H1 (cell line): Measurements from ENCODE around the gene KRTAP10-2. TPM values are rescaled to one million over a fixed set of nuclear protein-coding genes. Genes with fewer than 3 reads are reported as not detected.
A peak's percentile ranks its signal among the peaks of the same experiment; 100 is the strongest.

Experiments
- CTCF ChIA-PET: fragments of 300-600 bp; sonication (Branson Sonifier 250); formaldehyde crosslinking; loops from one replicate; lab custom pipeline; 2021; ENCODE audit not compliant: partially characterized antibody; lab: Charles Lee
- POLR2A ChIA-PET: fragments of 300-600 bp; sonication (Branson Sonifier 250); formaldehyde crosslinking; loops from one replicate; lab custom pipeline; 2021; ENCODE audit warnings: inconsistent platforms; ENCODE audit not compliant: partially characterized antibody; lab: Charles Lee
- DNase-seq, 2 experiments: peaks; one replicate each; pipeline versions ENCODE4 v3.0.0 to v3.0.0-alpha.2; 2010 to 2022; ENCODE audit warnings: low spot score in 2 of 2, low read depth in 1 of 2, mixed read lengths in 1 of 2
- FAIRE-seq: peaks from 2 replicates; lab custom pipeline; 2011; peaks lifted over from hg19 to GRCh38; lab: Jason Lieb, UNC
- H2AFZ ChIP-seq: 2 replicates; pipeline ENCODE4 v1.8.1; 2012; ENCODE audit warnings: low read length, inconsistent platforms
- H2AK5ac ChIP-seq: 2 replicates; pipeline ENCODE4 v1.6.1; 2013; ENCODE audit warnings: low read depth, low read length
- H2BK120ac ChIP-seq: replicated peaks from 2 replicates; pipeline ENCODE3; 2013; ENCODE audit warnings: low read depth, low read length, inconsistent platforms
- H2BK12ac ChIP-seq: 2 replicates; pipeline ENCODE4 v1.6.1; 2013; ENCODE audit warnings: low read depth, low read length
- H2BK15ac ChIP-seq: 2 replicates; pipeline ENCODE4 v1.6.1; 2013; ENCODE audit warnings: low read length
- H2BK20ac ChIP-seq: 2 replicates; pipeline ENCODE4 v1.6.1; 2013; ENCODE audit warnings: low read length
- H2BK5ac ChIP-seq: 2 replicates; pipeline ENCODE4 v1.6.1; 2013; ENCODE audit warnings: low read depth, low read length
- H3K14ac ChIP-seq: 2 replicates; pipeline ENCODE4 v1.6.1; 2013; ENCODE audit warnings: inconsistent platforms; ENCODE audit not compliant: insufficient read length
- H3K18ac ChIP-seq: 2 replicates; pipeline ENCODE4 v1.6.1; 2013; ENCODE audit warnings: low read length; ENCODE audit errors: extremely low read depth
- H3K23ac ChIP-seq: 2 replicates; pipeline ENCODE4 v1.6.1; 2013; ENCODE audit warnings: inconsistent platforms; ENCODE audit not compliant: insufficient read length
- H3K23me2 ChIP-seq: 2 replicates; pipeline ENCODE4 v1.6.1; 2013; ENCODE audit warnings: low read depth, low read length
- H3K27ac ChIP-seq: 2 replicates; pipeline ENCODE4 v1.6.1; 2011; ENCODE audit warnings: low read depth, low read length, inconsistent platforms
- H3K27me3 ChIP-seq, 4 experiments: replicated peaks in 1 of 4; 1 replicate in 1 of 4; 2 replicates in 3 of 4; pipeline versions ENCODE4 v1.6.1 to v1.8.1; 2011 to 2013; ENCODE audit warnings: low read length in 3 of 4, mild to moderate bottlenecking in 3 of 4, inconsistent platforms in 2 of 4, mixed read lengths in 2 of 4, moderate library complexity in 1 of 4; ENCODE audit not compliant: control insufficient read depth in 3 of 4, insufficient read depth in 3 of 4; ENCODE audit errors: extremely low read depth in 1 of 4
- H3K36me3 ChIP-seq, 4 experiments: 2 replicates each; pipeline versions ENCODE4 v1.6.1 to v1.8.1; 2011 to 2013; ENCODE audit warnings: mild to moderate bottlenecking in 4 of 4, low read length in 3 of 4, moderate library complexity in 2 of 4, control low read depth in 1 of 4, inconsistent platforms in 1 of 4; ENCODE audit not compliant: insufficient read depth in 4 of 4, control insufficient read depth in 2 of 4
- H3K4ac ChIP-seq: replicated peaks from 2 replicates; pipeline ENCODE3; 2013; ENCODE audit warnings: low read length, low read depth, mixed read lengths, inconsistent platforms; ENCODE audit not compliant: insufficient read length
- H3K4me1 ChIP-seq, 4 experiments: replicated peaks in 1 of 4; 1 replicate in 1 of 4; 2 replicates in 3 of 4; pipeline versions ENCODE4 v1.6.1 to v1.8.1; 2011 to 2013; ENCODE audit warnings: low read length in 3 of 4, inconsistent platforms in 2 of 4, mixed read lengths in 1 of 4; ENCODE audit not compliant: insufficient read depth in 4 of 4, control insufficient read depth in 3 of 4
- H3K4me2 ChIP-seq, 2 experiments: 2 replicates each; pipeline versions ENCODE4 v1.6.1 to v1.8.1; 2011 to 2013; ENCODE audit warnings: low read depth in 2 of 2, low read length in 2 of 2, control low read depth in 1 of 2, inconsistent platforms in 1 of 2, mild to moderate bottlenecking in 1 of 2; ENCODE audit not compliant: insufficient read depth in 1 of 2
- H3K4me3 ChIP-seq, 4 experiments: fragments of 200-600, 300-600 bp in 1 of 4; sonication (generic), shearing (Covaris generic), sonication (Bioruptor Twin) in 1 of 4; 2 replicates each; pipeline versions ENCODE4 v1.5.1 to v1.8.1; 2011 to 2016; ENCODE audit warnings: low read length in 4 of 4, low read depth in 3 of 4, control low read depth in 2 of 4, inconsistent platforms in 2 of 4, mild to moderate bottlenecking in 2 of 4, mixed read lengths in 1 of 4, moderate library complexity in 1 of 4; ENCODE audit not compliant: insufficient read depth in 2 of 4; ENCODE audit errors: extremely low read depth in 1 of 4
- H3K56ac ChIP-seq: replicated peaks from 2 replicates; pipeline ENCODE3; 2013; ENCODE audit warnings: low read depth, mild to moderate bottlenecking, mixed read lengths, low read length, inconsistent platforms; ENCODE audit not compliant: insufficient read length
- H3K79me1 ChIP-seq: 2 replicates; pipeline ENCODE4 v1.6.1; 2013; ENCODE audit warnings: low read depth, low read length, control low read depth
- H3K79me2 ChIP-seq, 2 experiments: 2 replicates each; pipeline versions ENCODE4 v1.6.1 to v1.8.1; 2012 to 2013; ENCODE audit warnings: low read length in 2 of 2, mild to moderate bottlenecking in 2 of 2, inconsistent platforms in 1 of 2; ENCODE audit not compliant: insufficient read depth in 2 of 2, control insufficient read depth in 1 of 2
- H3K9ac ChIP-seq, 4 experiments: replicated peaks in 1 of 4; 1 replicate in 1 of 4; 2 replicates in 3 of 4; pipeline versions ENCODE4 v1.6.1 to v1.8.1; 2011 to 2013; ENCODE audit warnings: low read depth in 3 of 4, low read length in 3 of 4, control low read depth in 2 of 4, mild to moderate bottlenecking in 2 of 4, moderate library complexity in 2 of 4, inconsistent platforms in 1 of 4; ENCODE audit errors: extremely low read depth in 1 of 4
- H3K9me3 ChIP-seq, 2 experiments: 2 replicates each; pipeline versions ENCODE4 v1.6.1 to v1.8.1; 2012 to 2013; ENCODE audit warnings: mild to moderate bottlenecking in 2 of 2, moderate library complexity in 2 of 2, control low read depth in 1 of 2, inconsistent platforms in 1 of 2, low read depth in 1 of 2, low read length in 1 of 2, mixed read lengths in 1 of 2; ENCODE audit not compliant: insufficient read depth in 2 of 2
- H4K20me1 ChIP-seq, 2 experiments: replicated peaks in 1 of 2; 2 replicates each; pipeline versions ENCODE3 to v1.8.1; 2011 to 2013; ENCODE audit warnings: inconsistent platforms in 2 of 2, low read length in 2 of 2, mild to moderate bottlenecking in 1 of 2; ENCODE audit not compliant: insufficient read depth in 2 of 2, control insufficient read depth in 1 of 2
- H4K5ac ChIP-seq: 2 replicates; pipeline ENCODE4 v1.6.1; 2013; ENCODE audit warnings: low read length, low read depth, mixed read lengths, inconsistent platforms; ENCODE audit not compliant: insufficient read length
- H4K8ac ChIP-seq: 2 replicates; pipeline ENCODE4 v1.8.0; 2013; ENCODE audit warnings: mild to moderate bottlenecking, moderate library complexity, low read length, inconsistent platforms; ENCODE audit not compliant: insufficient read depth; ENCODE audit errors: extremely low read depth
- H4K91ac ChIP-seq: replicated peaks from 2 replicates; pipeline ENCODE3; 2013; ENCODE audit warnings: low read length, mixed read lengths, inconsistent platforms; ENCODE audit not compliant: insufficient read length
- BCL11A ChIP-seq, 2 experiments: IDR thresholded peaks; one replicate each; pipeline ENCODE4 v1.6.1; 2011; ENCODE audit warnings: low read depth in 2 of 2, low read length in 2 of 2, mild to moderate bottlenecking in 2 of 2
- CHD1 ChIP-seq: IDR thresholded peaks from 2 replicates; pipeline ENCODE4 v1.6.1; 2012; ENCODE audit warnings: low read depth, low read length, improper control_type of control experiment
- CREB1 ChIP-seq: IDR thresholded peaks from 2 replicates; pipeline ENCODE4 v1.6.1; 2012; ENCODE audit warnings: inconsistent platforms
- EP300 ChIP-seq, 2 experiments: IDR thresholded peaks; 1 replicate in 1 of 2; 2 replicates in 1 of 2; pipeline ENCODE4 v1.6.1; 2011 to 2012; ENCODE audit warnings: low read depth in 2 of 2, low read length in 2 of 2, mild to moderate bottlenecking in 2 of 2, borderline replicate concordance in 1 of 2, inconsistent platforms in 1 of 2, moderate library complexity in 1 of 2
- JUND ChIP-seq: IDR thresholded peaks from 2 replicates; pipeline ENCODE4 v1.6.1; 2011; ENCODE audit warnings: mild to moderate bottlenecking, improper control_type of control experiment, low read length
- KDM4A ChIP-seq: IDR thresholded peaks from one replicate; pipeline ENCODE4 v1.7.1; 2012; ENCODE audit warnings: low read depth, mild to moderate bottlenecking, moderate library complexity, low read length, inconsistent platforms; ENCODE audit not compliant: severe bottlenecking
- KDM5A ChIP-seq: fragments of 200-600 bp; IDR thresholded peaks from 2 replicates; pipeline ENCODE4 v1.7.1; 2012; ENCODE audit warnings: mild to moderate bottlenecking, low read length, inconsistent platforms, mixed read lengths
- RBBP5 ChIP-seq: IDR thresholded peaks from 2 replicates; pipeline ENCODE4 v1.7.1; 2012; ENCODE audit warnings: low read depth, mild to moderate bottlenecking, inconsistent platforms, low read length, moderate library complexity, borderline replicate concordance
- TCF12 ChIP-seq: IDR thresholded peaks from 2 replicates; pipeline ENCODE4 v1.6.1; 2011; ENCODE audit warnings: low read depth, mild to moderate bottlenecking, low read length
- WGBS, 2 experiments: shearing (Covaris generic) in 1 of 2; methylation state at CpG; one replicate each; pipeline versions ENCODE4 v1.1.6 to v1.1.7; 2013 to 2015; ENCODE audit warnings: low lambda C conversion rate in 2 of 2, mixed read lengths in 2 of 2, inconsistent platforms in 1 of 2, low coverage in 1 of 2, missing lambda C conversion rate in 1 of 2; ENCODE audit not compliant: insufficient replicate concordance in 2 of 2, insufficient coverage in 1 of 2, insufficient read length in 1 of 2; ENCODE audit errors: extremely low coverage in 1 of 2, missing lambda C conversion rate in 1 of 2; 5-methylcytosine and 5-hydroxymethylcytosine counted together
- polyA plus RNA-seq, 7 experiments: library from polyadenylated mRNA; depleted of rRNA in 3 of 7; stranded (reverse) in 5 of 7; unstranded in 2 of 7; fragments of >200 nt in 5 of 7; fragments of 200-250 nt in 2 of 7; gene quantifications; 1 replicate in 5 of 7; 2 replicates in 1 of 7; 4 replicates in 1 of 7; pipeline versions ENCODE4 v1.2.1 to v1.2.3, GENCODE V29; 2011 to 2013; ENCODE audit warnings: missing spikeins in 2 of 7, mixed read lengths in 2 of 7
- total RNA-seq: library from RNA; stranded (reverse); fragmentation: NEBNext Ultra II Directional; extraction: Animal tissue kit (Norgen Biotek cat#: 25700); gene quantifications from 2 replicates; pipeline ENCODE4 v1.2.1, GENCODE V29; 2021
- TF ChIP-seq, protein P1 (sequence below): IDR thresholded peaks from 2 replicates; pipeline ENCODE4 v1.6.1; 2011; ENCODE audit warnings: low read depth, mild to moderate bottlenecking, low read length; ENCODE audit not compliant: insufficient read depth

The KRTAP10-2 gene
- total and polyA plus RNA-seq, 2 of the 8 experiments (the other 6 are each of a cell fraction or from before 2014, with no cell fraction given) = 0.11 TPM; not detected in 1

DNA sequence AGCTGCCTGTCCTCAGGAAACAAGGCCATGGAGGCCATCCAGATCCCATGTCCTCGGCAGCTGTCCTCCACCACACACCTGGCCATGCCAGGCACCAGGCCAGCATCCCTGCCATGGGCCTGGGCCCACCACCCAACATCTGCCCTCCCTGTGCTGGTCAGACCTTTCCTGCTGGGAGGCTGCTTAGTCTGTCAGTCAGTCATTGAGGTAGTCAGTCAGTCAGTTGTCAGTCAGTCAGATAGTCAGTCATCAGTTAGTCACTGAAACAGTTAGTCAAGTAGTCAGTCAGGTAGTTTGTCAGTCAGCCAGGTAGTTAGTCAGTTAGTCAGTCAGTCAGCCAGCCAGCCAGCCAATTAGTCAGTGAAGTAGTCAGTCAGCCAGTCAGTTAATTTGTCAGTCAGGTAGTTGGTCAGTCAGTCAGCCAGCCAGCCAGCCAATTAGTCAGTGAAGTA, 28.5 kb downstream of the KRTAP10-2 start:
- Histone ChIP-seq H2BK5ac (no peak overlapping the region), H3K79me2 (no peaks in the 10 kb centered on the region), H3K27ac (no peak overlapping the region), H4K8ac (peak overlapping the region; percentile 36; the same call in 1 of the 2 replicates), H2BK20ac (no peak overlapping the region), H4K91ac (no peak overlapping the region), H4K20me1 (no peaks in the 10 kb centered on the region), H3K36me3 (no peaks in the 10 kb centered on the region), H3K56ac (no peak overlapping the region), H3K4me2 (no peak overlapping the region), H4K5ac (no peak overlapping the region), H2BK15ac (peak overlapping the region; percentile 36; the same call in 1 of the 2 replicates), H3K4ac (no peak overlapping the region), H2AK5ac (no peak overlapping the region), H3K14ac (no peak overlapping the region), H3K4me1 (no peaks in the 10 kb centered on the region; a peak in 1 of 7 replicates), H2BK120ac (no peak overlapping the region), H2AFZ (no peak overlapping the region), H3K4me3 (no peak overlapping the region), H3K23me2 (peaks cover 12% of the 10 kb centered on the region), H3K79me1 (peaks cover 3% of the 10 kb centered on the region; the same call in 1 of the 2 replicates), H3K9ac (no peak overlapping the region), H2BK12ac (no peak overlapping the region), H3K23ac (no peak overlapping the region), H3K18ac (no peak overlapping the region), H3K27me3 (peaks cover 0 to 3% (median 0%) of the 10 kb centered on the region in 4 experiments; a peak in 1 of 7 replicates), H3K9me3 (peaks cover 0 to 15% of the 10 kb centered on the region in 2 experiments; a peak in 3 of 4 replicates)
- no peak for TF ChIP-seq CREB1
- TF ChIP-seq, protein P1, sequence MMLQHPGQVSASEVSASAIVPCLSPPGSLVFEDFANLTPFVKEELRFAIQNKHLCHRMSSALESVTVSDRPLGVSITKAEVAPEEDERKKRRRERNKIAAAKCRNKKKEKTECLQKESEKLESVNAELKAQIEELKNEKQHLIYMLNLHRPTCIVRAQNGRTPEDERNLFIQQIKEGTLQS = no peak
- TF ChIP-seq JUND = no peak
- TF ChIP-seq TCF12 = no peak
- TF ChIP-seq KDM4A = no peak
- TF ChIP-seq RBBP5 = no peak
- TF ChIP-seq CHD1 = no peak
- TF ChIP-seq EP300 (IDR thresholded peaks at IDR 0.05; ENCODE audit: borderline replicate concordance in 1 of 2, low read depth in 2 of 2, low read length in 2 of 2) = no peak
- no peak for TF ChIP-seq BCL11A (IDR thresholded peaks at IDR 0.05; ENCODE audit: low read depth in 2 of 2, low read length in 2 of 2)
- TF ChIP-seq KDM5A = no peak
- no peak for DNase-seq
- no peak for FAIRE-seq
- 83% methylated on average over 1 of the region's 1 CpG; no CpG with 5 or more reads in 1 of the 2 experiments for WGBS, 2 experiments
- ChIA-PET POLR2A (interaction anchor here (0.9 kb wide), 1 partner anchor 190 kb away, joined by 3 read pairs; no protein-coding TSS in a partner anchor), CTCF (interaction anchor here (1.0 kb wide), 1 partner anchor 18 kb away, joined by 3 read pairs; no protein-coding TSS in a partner anchor)
